GM13976 (cell line): ENCODE measurements around the gene BYSL.

Experiments
- DNase-seq: peaks from one replicate; pipeline ENCODE4 v3.0.0; 2012; ENCODE audit warnings: low spot score
- CTCF ChIP-seq: IDR thresholded peaks from 2 replicates; pipeline ENCODE4 v1.5.1; 2012; ENCODE audit warnings: borderline replicate concordance, mild to moderate bottlenecking; ENCODE audit not compliant: insufficient read depth; ENCODE audit errors: extremely low read depth, missing control alignments, control extremely low read depth
- in situ Hi-C: fragments of 300-500 bp; cut with MboI; formaldehyde crosslinking; loops from one replicate; pipeline ENCODE4 v1.12.0; 2022; ENCODE audit warnings: low sequenced_read_pairs, mixed read lengths, inconsistent platforms; ENCODE audit not compliant: unreplicated experiment

Gene BYSL

GRCh38 chr6:41929924-41930323 is 8.6 kb downstream of the BYSL start:
- in situ Hi-C loops = loop anchor here (10.0 kb wide), 1 partner anchor 85 kb away; no protein-coding TSS in a partner anchor
- DNase-seq = no peak
- TF ChIP-seq CTCF = no peak

- TF ChIP-seq CTCF = no peak
- no peak for DNase-seq
- in situ Hi-C loops = loop anchor here (10.0 kb wide), 1 partner anchor 87 kb away; no protein-coding TSS in a partner anchor
Observed at GRCh38 chr6:41931792-41932191, 10.5 kb downstream of the BYSL start.

- in situ Hi-C loops = loop anchor here (10.0 kb wide), 1 partner anchor 88 kb away; no protein-coding TSS in a partner anchor
- no peak for DNase-seq
- TF ChIP-seq CTCF = no peak
Observed at GRCh38 chr6:41932378-41932777, 11.1 kb downstream of the BYSL start.

- in situ Hi-C loops = loop anchor here (5.0 to 10.0 kb wide), 2 partner anchors 90 to 108 kb away; no protein-coding TSS in a partner anchor
- no peak for TF ChIP-seq CTCF
- no peak for DNase-seq
Observed at GRCh38 chr6:41934278-41935192, 13.2 kb downstream of the BYSL start.

- in situ Hi-C loops = loop anchor here (5.0 to 10.0 kb wide), 2 partner anchors 90 to 107 kb away; no protein-coding TSS in a partner anchor
- TF ChIP-seq CTCF = no peak
- no peak for DNase-seq
Observed at GRCh38 chr6:41935193-41935574, 13.9 kb downstream of the BYSL start.

GRCh38 chr6:41935685-41936072 is 14.4 kb downstream of the BYSL start:
- in situ Hi-C loops = loop anchor here (5.0 to 10.0 kb wide), 2 partner anchors 91 to 107 kb away; no protein-coding TSS in a partner anchor
- DNase-seq = no peak
- TF ChIP-seq CTCF = no peak
